ENCODE measurements around the gene CALD1.
A peak's percentile ranks its signal among the peaks of the same experiment; 100 is the strongest.

The CALD1 gene
- 0 to 5.8 (median 0.10) reads per million in 17 experiments for total RNA-seq

- no peak for DNase-seq
Observed at GRCh38 chr7:134778941-134779740, at the start of gene CALD1. TSS of gene CALD1 (plus strand) at chr7:134779634. CDS start at chr7:134867734, 88,100 bp downstream.

- no peak for DNase-seq
Observed at GRCh38 chr7:134729895-134730294, 49.5 kb upstream of the CALD1 start.

- no peak for DNase-seq
Observed at GRCh38 chr7:134730411-134730829, 49.0 kb upstream of the CALD1 start.

GRCh38 chr7:134731616-134732015, 47.8 kb upstream of the CALD1 start:
- DNase-seq, result no peak

GRCh38 chr7:134732728-134733127, 46.7 kb upstream of the CALD1 start:
- no peak for DNase-seq

- DNase-seq, result no peak
Observed at GRCh38 chr7:134736381-134736780, 43.1 kb upstream of the CALD1 start.

- DNase-seq, result peak; percentile 82 to 96 (median 88)
Observed at GRCh38 chr7:134737566-134738345, 41.7 kb upstream of the CALD1 start.

GRCh38 chr7:134739362-134739761, 40.1 kb upstream of the CALD1 start:
- DNase-seq, result peak in 2 of 4 experiments; percentile 24 to 25

GRCh38 chr7:134740376-134740775, 39.1 kb upstream of the CALD1 start:
- DNase-seq, result no peak

GRCh38 chr7:134741907-134742635, 37.4 kb upstream of the CALD1 start:
- no peak for DNase-seq

GRCh38 chr7:134742688-134743350, 36.6 kb upstream of the CALD1 start:
- peak in 1 of 4 experiments; percentile 56 for DNase-seq

- no peak for DNase-seq
Observed at GRCh38 chr7:134744569-134744968, 34.9 kb upstream of the CALD1 start.

- DNase-seq, result no peak
Observed at GRCh38 chr7:134747326-134747725, 32.1 kb upstream of the CALD1 start.

- peak; percentile 72 to 85 (median 77) for DNase-seq
Observed at GRCh38 chr7:134750083-134751062, 29.1 kb upstream of the CALD1 start.

- DNase-seq, result peak; percentile 19 to 64 (median 41)
Observed at GRCh38 chr7:134752006-134752760, 27.3 kb upstream of the CALD1 start.

- DNase-seq, result peak; percentile 46 to 71 (median 58)
Observed at GRCh38 chr7:134755422-134756022, 23.9 kb upstream of the CALD1 start.

- no peak for DNase-seq
Observed at GRCh38 chr7:134757938-134758337, 21.5 kb upstream of the CALD1 start.

- DNase-seq, result no peak
Observed at GRCh38 chr7:134758981-134759380, 20.5 kb upstream of the CALD1 start.

- no peak for DNase-seq
Observed at GRCh38 chr7:134761266-134761665, 18.2 kb upstream of the CALD1 start.

GRCh38 chr7:134763960-134764359, 15.5 kb upstream of the CALD1 start:
- no peak for DNase-seq
